Transverse colon (tissue), 4 donors: Measurements from ENCODE around the gene PLPP7.

Experiments used
- EP300 ChIP-seq: sonication (generic); formaldehyde crosslinking; IDR thresholded peaks from one replicate; pipeline ENCODE4 v1.6.1; 2017; ENCODE audit warnings: antibody characterized with exemption, low read depth
- POLR2AphosphoS5 ChIP-seq, 3 donors: sonication (generic); formaldehyde crosslinking; IDR thresholded peaks; one replicate each; pipeline ENCODE4 v1.6.1; 2016; ENCODE audit warnings: antibody characterized with exemption in 3 of 3
- TF ChIP-seq, protein P1 (sequence below), 5 experiments: fragments of 200-600 bp in 3 of 5; fragments of 450-650 bp in 2 of 5; sonication (generic) in 3 of 5; IDR thresholded peaks; 1 replicate in 2 of 5; 2 replicates in 3 of 5; pipeline ENCODE4 v1.5.1; 2016 to 2017; ENCODE audit warnings: antibody characterized with exemption in 5 of 5, inconsistent platforms in 3 of 5, mild to moderate bottlenecking in 2 of 5, moderate library complexity in 1 of 5

DNA sequence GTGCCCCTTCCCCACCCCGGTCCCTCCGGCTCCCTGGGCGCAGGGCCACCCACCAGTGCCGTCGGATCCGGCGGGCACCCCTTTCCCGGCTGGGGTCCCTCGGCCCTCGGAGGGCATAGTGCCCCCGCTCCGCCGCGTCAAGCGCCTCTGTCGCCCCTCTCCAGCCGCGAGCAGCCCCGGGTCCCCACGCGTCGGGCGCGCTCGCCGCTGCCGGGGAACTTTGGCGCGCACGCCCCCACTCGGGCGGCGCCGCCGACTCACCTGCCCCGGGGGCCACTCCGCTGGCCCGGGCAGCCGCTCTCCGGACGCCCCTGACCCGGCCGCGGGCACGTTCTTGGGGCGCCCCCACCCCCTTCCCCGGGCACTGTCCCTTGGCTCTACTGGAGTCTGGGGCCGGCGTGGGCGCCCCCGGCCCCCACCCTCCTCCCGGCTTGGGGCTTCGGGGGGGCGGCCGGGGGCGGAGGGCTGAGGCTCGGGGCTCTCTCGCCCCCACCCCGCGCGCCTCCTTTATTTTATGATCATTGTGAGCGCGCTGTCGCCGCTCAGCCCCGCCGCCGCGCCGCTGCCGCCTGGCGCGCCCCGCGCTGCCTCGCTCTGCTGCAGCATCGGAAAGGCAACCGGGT lies 12.1 kb upstream of the PLPP7 start:
- TF ChIP-seq, protein P1, sequence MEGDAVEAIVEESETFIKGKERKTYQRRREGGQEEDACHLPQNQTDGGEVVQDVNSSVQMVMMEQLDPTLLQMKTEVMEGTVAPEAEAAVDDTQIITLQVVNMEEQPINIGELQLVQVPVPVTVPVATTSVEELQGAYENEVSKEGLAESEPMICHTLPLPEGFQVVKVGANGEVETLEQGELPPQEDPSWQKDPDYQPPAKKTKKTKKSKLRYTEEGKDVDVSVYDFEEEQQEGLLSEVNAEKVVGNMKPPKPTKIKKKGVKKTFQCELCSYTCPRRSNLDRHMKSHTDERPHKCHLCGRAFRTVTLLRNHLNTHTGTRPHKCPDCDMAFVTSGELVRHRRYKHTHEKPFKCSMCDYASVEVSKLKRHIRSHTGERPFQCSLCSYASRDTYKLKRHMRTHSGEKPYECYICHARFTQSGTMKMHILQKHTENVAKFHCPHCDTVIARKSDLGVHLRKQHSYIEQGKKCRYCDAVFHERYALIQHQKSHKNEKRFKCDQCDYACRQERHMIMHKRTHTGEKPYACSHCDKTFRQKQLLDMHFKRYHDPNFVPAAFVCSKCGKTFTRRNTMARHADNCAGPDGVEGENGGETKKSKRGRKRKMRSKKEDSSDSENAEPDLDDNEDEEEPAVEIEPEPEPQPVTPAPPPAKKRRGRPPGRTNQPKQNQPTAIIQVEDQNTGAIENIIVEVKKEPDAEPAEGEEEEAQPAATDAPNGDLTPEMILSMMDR (IDR thresholded peaks at IDR 0.05), result no peak
- no peak for TF ChIP-seq EP300
- no peak for TF ChIP-seq POLR2AphosphoS5 (IDR thresholded peaks at IDR 0.05)
